Immature natural killer cell (primary cell): ENCODE results near the gene MAP4. TPM values are rescaled to one million over a fixed set of nuclear protein-coding genes. Genes with fewer than 3 reads are reported as not detected.

Experiments used
- DNase-seq, 3 donors: peaks; one replicate each; pipeline ENCODE4 v3.0.0; 2022; ENCODE audit warnings: mixed read lengths in 1 of 3
- H3K27ac Mint-ChIP-seq, 6 donors: one replicate each; pipeline ENCODE4 v1.8.0; 2020; ENCODE audit warnings: mixed read lengths in 6 of 6, mild to moderate bottlenecking in 5 of 6, inconsistent platforms in 4 of 6, moderate library complexity in 3 of 6
- H3K27me3 Mint-ChIP-seq, 3 donors: one replicate each; pipeline ENCODE4 v1.8.0; 2020 to 2021; ENCODE audit warnings: low read depth in 3 of 3, mild to moderate bottlenecking in 3 of 3, mixed read lengths in 3 of 3, moderate library complexity in 3 of 3, inconsistent platforms in 1 of 3
- H3K36me3 Mint-ChIP-seq, 3 donors: one replicate each; pipeline ENCODE4 v1.8.0; 2020; ENCODE audit warnings: mixed read lengths in 3 of 3, inconsistent platforms in 2 of 3, mild to moderate bottlenecking in 2 of 3
- H3K4me1 Mint-ChIP-seq, 2 donors: one replicate each; pipeline ENCODE4 v1.8.0; 2020; ENCODE audit warnings: inconsistent platforms in 2 of 2, mild to moderate bottlenecking in 2 of 2, mixed read lengths in 2 of 2, moderate library complexity in 1 of 2
- H3K4me3 Mint-ChIP-seq, 5 donors: one replicate each; pipeline ENCODE4 v1.8.0; 2020; ENCODE audit warnings: mild to moderate bottlenecking in 5 of 5, mixed read lengths in 5 of 5, inconsistent platforms in 3 of 5, moderate library complexity in 3 of 5
- H3K9me3 Mint-ChIP-seq, 6 donors: one replicate each; pipeline ENCODE4 v1.8.0; 2020; ENCODE audit warnings: mild to moderate bottlenecking in 6 of 6, mixed read lengths in 6 of 6, inconsistent platforms in 4 of 6, moderate library complexity in 3 of 6
- polyA plus RNA-seq, 3 donors: library from polyadenylated mRNA; unstranded; fragments of 300-500 nt; fragmentation: Illumina TruSeq; gene quantifications; one replicate each; pipeline ENCODE4 v1.2.3, GENCODE V29; 2021

The MAP4 gene
- polyA plus RNA-seq, 3 donors from 2014 or later: 4.4 to 64.2 (median 17.4) TPM

GRCh38 chr3:47870702-47871260, 145.4 kb downstream of the MAP4 start:
- Mint-ChIP-seq H3K27ac (no peak overlapping the region), H3K27me3 (no peaks in the 10 kb centered on the region), H3K4me3 (no peak overlapping the region), H3K36me3 (peaks cover 26 to 44% (median 26%) of the 10 kb centered on the region in 3 donors), H3K4me1 (no peaks in the 10 kb centered on the region), H3K9me3 (peaks cover 0 to 1% (median 0%) of the 10 kb centered on the region in 6 donors)
- DNase-seq: no peak

- no peaks in the 10 kb centered on the region for H3K4me1 Mint-ChIP-seq
- no peaks in the 10 kb centered on the region for H3K27me3 Mint-ChIP-seq
- H3K9me3 Mint-ChIP-seq: peaks cover 0 to 1% (median 0%) of the 10 kb centered on the region in 6 donors
- H3K4me3 Mint-ChIP-seq: no peak overlapping the region
- DNase-seq: no peak
- H3K36me3 Mint-ChIP-seq: peaks cover 31 to 47% (median 31%) of the 10 kb centered on the region in 3 donors
- H3K27ac Mint-ChIP-seq: peak overlapping the region in 1 of 6 donors; percentile 50
Observed at GRCh38 chr3:47870156-47870555, 146.1 kb downstream of the MAP4 start.

GRCh38 chr3:47868306-47868705, 147.9 kb downstream of the MAP4 start:
- H3K27me3 Mint-ChIP-seq: no peaks in the 10 kb centered on the region
- H3K4me1 Mint-ChIP-seq: no peaks in the 10 kb centered on the region
- peaks cover 31 to 45% (median 32%) of the 10 kb centered on the region in 3 donors for H3K36me3 Mint-ChIP-seq
- peaks cover 0 to 1% (median 0%) of the 10 kb centered on the region in 6 donors for H3K9me3 Mint-ChIP-seq
- no peak overlapping the region for H3K4me3 Mint-ChIP-seq
- no peak overlapping the region for H3K27ac Mint-ChIP-seq
- DNase-seq: no peak

GRCh38 chr3:47867451-47868044, 148.7 kb downstream of the MAP4 start:
- peaks cover 0 to 1% (median 0%) of the 10 kb centered on the region in 6 donors for H3K9me3 Mint-ChIP-seq
- H3K36me3 Mint-ChIP-seq: peaks cover 31 to 45% (median 32%) of the 10 kb centered on the region in 3 donors
- no peak for DNase-seq
- no peaks in the 10 kb centered on the region for H3K27me3 Mint-ChIP-seq
- no peak overlapping the region for H3K4me3 Mint-ChIP-seq
- peak overlapping the region in 3 of 6 donors; percentile 8 to 36 (median 24) for H3K27ac Mint-ChIP-seq
- no peaks in the 10 kb centered on the region for H3K4me1 Mint-ChIP-seq

GRCh38 chr3:47865192-47865591, 151.0 kb downstream of the MAP4 start:
- H3K4me1 Mint-ChIP-seq: no peaks in the 10 kb centered on the region
- H3K27me3 Mint-ChIP-seq: no peaks in the 10 kb centered on the region
- peaks cover 0 to 1% (median 0%) of the 10 kb centered on the region in 6 donors for H3K9me3 Mint-ChIP-seq
- peak overlapping the region in 1 of 6 donors; percentile 1 for H3K27ac Mint-ChIP-seq
- peaks cover 27 to 35% (median 30%) of the 10 kb centered on the region in 3 donors for H3K36me3 Mint-ChIP-seq
- no peak for DNase-seq
- no peak overlapping the region for H3K4me3 Mint-ChIP-seq

- Mint-ChIP-seq H3K4me1 (no peaks in the 10 kb centered on the region), H3K4me3 (no peak overlapping the region), H3K36me3 (peaks cover 17 to 27% (median 18%) of the 10 kb centered on the region in 3 donors), H3K27me3 (no peaks in the 10 kb centered on the region), H3K27ac (no peak overlapping the region), H3K9me3 (peaks cover 0 to 1% (median 0%) of the 10 kb centered on the region in 6 donors)
- no peak for DNase-seq
Observed at GRCh38 chr3:47863391-47864128, 152.7 kb downstream of the MAP4 start.

GRCh38 chr3:47859956-47860605, 156.1 kb downstream of the MAP4 start:
- Mint-ChIP-seq H3K4me3 (no peak overlapping the region), H3K9me3 (no peaks in the 10 kb centered on the region), H3K4me1 (no peaks in the 10 kb centered on the region), H3K27me3 (peaks cover 0 to 5% (median 0%) of the 10 kb centered on the region in 3 donors), H3K27ac (no peak overlapping the region), H3K36me3 (peaks cover 7 to 16% (median 13%) of the 10 kb centered on the region in 3 donors)
- no peak for DNase-seq

GRCh38 chr3:47857151-47857550, 159.1 kb downstream of the MAP4 start:
- Mint-ChIP-seq H3K4me3 (no peak overlapping the region), H3K4me1 (no peaks in the 10 kb centered on the region), H3K27me3 (peaks cover 0 to 7% (median 0%) of the 10 kb centered on the region in 3 donors), H3K27ac (no peak overlapping the region), H3K36me3 (peaks cover 4 to 15% (median 11%) of the 10 kb centered on the region in 3 donors), H3K9me3 (peaks cover 0 to 2% (median 0%) of the 10 kb centered on the region in 6 donors)
- no peak for DNase-seq

- H3K27ac Mint-ChIP-seq: peak overlapping the region in 1 of 6 donors; percentile 29
- H3K9me3 Mint-ChIP-seq: peaks cover 0 to 2% (median 0%) of the 10 kb centered on the region in 6 donors
- H3K27me3 Mint-ChIP-seq: peaks cover 0 to 7% (median 0%) of the 10 kb centered on the region in 3 donors
- H3K4me3 Mint-ChIP-seq: no peak overlapping the region
- no peaks in the 10 kb centered on the region for H3K4me1 Mint-ChIP-seq
- no peak for DNase-seq
- H3K36me3 Mint-ChIP-seq: peaks cover 4 to 17% (median 11%) of the 10 kb centered on the region in 3 donors
Observed at GRCh38 chr3:47856669-47857068, 159.5 kb downstream of the MAP4 start.

- no peak for DNase-seq
- H3K27ac Mint-ChIP-seq: no peak overlapping the region
- peaks cover 0 to 7% (median 0%) of the 10 kb centered on the region in 3 donors for H3K27me3 Mint-ChIP-seq
- H3K36me3 Mint-ChIP-seq: peaks cover 4 to 20% (median 11%) of the 10 kb centered on the region in 3 donors
- peaks cover 0 to 2% (median 0%) of the 10 kb centered on the region in 6 donors for H3K9me3 Mint-ChIP-seq
- no peaks in the 10 kb centered on the region for H3K4me1 Mint-ChIP-seq
- H3K4me3 Mint-ChIP-seq: no peak overlapping the region
Observed at GRCh38 chr3:47855461-47856383, 160.5 kb downstream of the MAP4 start.

- Mint-ChIP-seq H3K4me3 (no peak overlapping the region), H3K9me3 (peaks cover 0 to 2% (median 0%) of the 10 kb centered on the region in 6 donors), H3K36me3 (peaks cover 4 to 15% (median 11%) of the 10 kb centered on the region in 3 donors), H3K27me3 (peaks cover 0 to 10% (median 2%) of the 10 kb centered on the region in 3 donors), H3K27ac (no peak overlapping the region), H3K4me1 (no peaks in the 10 kb centered on the region)
- DNase-seq: no peak
Observed at GRCh38 chr3:47854720-47855455, 161.3 kb downstream of the MAP4 start.

- Mint-ChIP-seq H3K36me3 (peaks cover 4 to 9% (median 8%) of the 10 kb centered on the region in 3 donors), H3K27me3 (peaks cover 0 to 10% (median 2%) of the 10 kb centered on the region in 3 donors), H3K4me1 (no peaks in the 10 kb centered on the region), H3K4me3 (no peak overlapping the region), H3K9me3 (peaks cover 0 to 2% (median 0%) of the 10 kb centered on the region in 6 donors), H3K27ac (peak overlapping the region in 1 of 6 donors; percentile 46)
- no peak for DNase-seq
Observed at GRCh38 chr3:47854267-47854666, 161.9 kb downstream of the MAP4 start.
